Measurements from ENCODE around the gene SHC4. TPM values are rescaled to one million over a fixed set of nuclear protein-coding genes. Genes with fewer than 3 reads are reported as not detected.

The SHC4 gene
- polyA plus RNA-seq, 1 donor from 2014 or later, result 4.5 TPM

DNA sequence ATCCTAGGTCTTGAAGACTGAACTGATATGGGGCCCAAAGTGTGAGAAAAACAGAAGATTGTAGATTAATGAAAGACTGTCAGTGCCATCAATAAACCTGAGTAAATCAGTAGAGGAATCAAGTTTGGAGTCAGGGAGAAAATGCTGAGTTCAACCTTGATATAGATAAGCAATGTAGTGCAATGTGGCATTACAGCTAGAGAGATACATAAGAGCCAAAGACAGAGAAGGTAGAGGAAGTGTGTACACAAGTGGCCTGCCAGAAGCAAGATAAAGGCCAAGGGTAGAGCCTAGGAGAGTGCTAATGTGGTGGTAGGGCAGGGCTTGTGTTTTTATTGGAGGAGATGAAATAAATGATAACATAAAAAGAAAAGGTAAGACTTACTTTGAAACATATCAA, 111.8 kb downstream of the SHC4 start:
- H3K9ac ChIP-seq (ENCODE audit: low read length), result no peak overlapping the region
- H3K36me3 ChIP-seq (ENCODE audit: insufficient read depth, low read length), result no peaks in the 10 kb centered on the region
- no peaks in the 10 kb centered on the region for H3K79me2 ChIP-seq (replicated peaks; ENCODE audit: insufficient read depth, low read length)
- H3K9me2 ChIP-seq (ENCODE audit: insufficient read depth, low read length), result no peaks in the 10 kb centered on the region
- H3K27me3 ChIP-seq (ENCODE audit: insufficient read depth, low read depth, low read length), result no peaks in the 10 kb centered on the region
- no peak overlapping the region for H3K4me3 ChIP-seq (ENCODE audit: low read length)
- H2AFZ ChIP-seq (ENCODE audit: low read depth, low read length), result no peak overlapping the region
- no peaks in the 10 kb centered on the region for H4K20me1 ChIP-seq (ENCODE audit: insufficient read depth)
- no peaks in the 10 kb centered on the region for H3K9me3 ChIP-seq (ENCODE audit: low read length)
- H3F3A ChIP-seq (ENCODE audit: insufficient read depth, low read length, poor library complexity, severe bottlenecking), result no peaks in the 10 kb centered on the region
- H3K27ac ChIP-seq (ENCODE audit: low read length), result no peak overlapping the region
- H3K4me2 ChIP-seq (ENCODE audit: low read length), result no peak overlapping the region
- TF ChIP-seq SMC3 (conservative IDR thresholded peaks at IDR 0.05; ENCODE audit: poor library complexity), result no peak
- TF ChIP-seq, protein P1, sequence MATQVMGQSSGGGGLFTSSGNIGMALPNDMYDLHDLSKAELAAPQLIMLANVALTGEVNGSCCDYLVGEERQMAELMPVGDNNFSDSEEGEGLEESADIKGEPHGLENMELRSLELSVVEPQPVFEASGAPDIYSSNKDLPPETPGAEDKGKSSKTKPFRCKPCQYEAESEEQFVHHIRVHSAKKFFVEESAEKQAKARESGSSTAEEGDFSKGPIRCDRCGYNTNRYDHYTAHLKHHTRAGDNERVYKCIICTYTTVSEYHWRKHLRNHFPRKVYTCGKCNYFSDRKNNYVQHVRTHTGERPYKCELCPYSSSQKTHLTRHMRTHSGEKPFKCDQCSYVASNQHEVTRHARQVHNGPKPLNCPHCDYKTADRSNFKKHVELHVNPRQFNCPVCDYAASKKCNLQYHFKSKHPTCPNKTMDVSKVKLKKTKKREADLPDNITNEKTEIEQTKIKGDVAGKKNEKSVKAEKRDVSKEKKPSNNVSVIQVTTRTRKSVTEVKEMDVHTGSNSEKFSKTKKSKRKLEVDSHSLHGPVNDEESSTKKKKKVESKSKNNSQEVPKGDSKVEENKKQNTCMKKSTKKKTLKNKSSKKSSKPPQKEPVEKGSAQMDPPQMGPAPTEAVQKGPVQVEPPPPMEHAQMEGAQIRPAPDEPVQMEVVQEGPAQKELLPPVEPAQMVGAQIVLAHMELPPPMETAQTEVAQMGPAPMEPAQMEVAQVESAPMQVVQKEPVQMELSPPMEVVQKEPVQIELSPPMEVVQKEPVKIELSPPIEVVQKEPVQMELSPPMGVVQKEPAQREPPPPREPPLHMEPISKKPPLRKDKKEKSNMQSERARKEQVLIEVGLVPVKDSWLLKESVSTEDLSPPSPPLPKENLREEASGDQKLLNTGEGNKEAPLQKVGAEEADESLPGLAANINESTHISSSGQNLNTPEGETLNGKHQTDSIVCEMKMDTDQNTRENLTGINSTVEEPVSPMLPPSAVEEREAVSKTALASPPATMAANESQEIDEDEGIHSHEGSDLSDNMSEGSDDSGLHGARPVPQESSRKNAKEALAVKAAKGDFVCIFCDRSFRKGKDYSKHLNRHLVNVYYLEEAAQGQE (IDR thresholded peaks at IDR 0.05; ENCODE audit: borderline replicate concordance), result no peak
- no peak for TF ChIP-seq MXI1 (conservative IDR thresholded peaks at IDR 0.05; ENCODE audit: poor library complexity, severe bottlenecking)

DNA sequence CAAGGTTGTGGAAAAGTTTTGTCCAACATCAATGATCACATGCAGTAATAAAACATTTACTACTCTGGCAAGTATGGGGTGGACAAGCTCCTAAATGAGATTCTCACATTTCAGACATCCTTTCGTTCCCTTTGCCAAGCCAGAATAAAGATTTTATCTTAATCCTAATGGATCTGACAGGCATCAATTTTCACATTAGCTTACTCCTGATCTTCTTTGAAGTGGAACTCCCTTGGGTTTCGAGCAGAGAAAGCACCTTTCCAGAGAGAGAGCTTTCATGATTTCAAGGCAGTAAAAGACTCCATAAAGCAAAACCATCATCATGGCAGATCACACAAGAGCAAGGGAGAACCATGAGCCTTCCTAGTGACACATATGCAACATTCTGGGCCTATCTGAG, 113.1 kb downstream of the SHC4 start:
- H3K4me2 ChIP-seq (ENCODE audit: low read length), result no peak overlapping the region
- H3K36me3 ChIP-seq (ENCODE audit: insufficient read depth, low read length), result no peaks in the 10 kb centered on the region
- H3K4me3 ChIP-seq (ENCODE audit: low read length), result no peak overlapping the region
- no peak for TF ChIP-seq EP300 (conservative IDR thresholded peaks at IDR 0.05; ENCODE audit: poor library complexity, severe bottlenecking)
- TF ChIP-seq RAD21 (conservative IDR thresholded peaks at IDR 0.05), result no peak
- TF ChIP-seq EZH2 (IDR thresholded peaks at IDR 0.05; ENCODE audit: borderline replicate concordance, insufficient read depth, low read length, poor library complexity, severe bottlenecking), result no peak
- no peak for TF ChIP-seq TAF1 (IDR thresholded peaks at IDR 0.05; ENCODE audit: low read depth)
- no peak for TF ChIP-seq MXI1 (conservative IDR thresholded peaks at IDR 0.05; ENCODE audit: poor library complexity, severe bottlenecking)
- TF ChIP-seq, protein P2, sequence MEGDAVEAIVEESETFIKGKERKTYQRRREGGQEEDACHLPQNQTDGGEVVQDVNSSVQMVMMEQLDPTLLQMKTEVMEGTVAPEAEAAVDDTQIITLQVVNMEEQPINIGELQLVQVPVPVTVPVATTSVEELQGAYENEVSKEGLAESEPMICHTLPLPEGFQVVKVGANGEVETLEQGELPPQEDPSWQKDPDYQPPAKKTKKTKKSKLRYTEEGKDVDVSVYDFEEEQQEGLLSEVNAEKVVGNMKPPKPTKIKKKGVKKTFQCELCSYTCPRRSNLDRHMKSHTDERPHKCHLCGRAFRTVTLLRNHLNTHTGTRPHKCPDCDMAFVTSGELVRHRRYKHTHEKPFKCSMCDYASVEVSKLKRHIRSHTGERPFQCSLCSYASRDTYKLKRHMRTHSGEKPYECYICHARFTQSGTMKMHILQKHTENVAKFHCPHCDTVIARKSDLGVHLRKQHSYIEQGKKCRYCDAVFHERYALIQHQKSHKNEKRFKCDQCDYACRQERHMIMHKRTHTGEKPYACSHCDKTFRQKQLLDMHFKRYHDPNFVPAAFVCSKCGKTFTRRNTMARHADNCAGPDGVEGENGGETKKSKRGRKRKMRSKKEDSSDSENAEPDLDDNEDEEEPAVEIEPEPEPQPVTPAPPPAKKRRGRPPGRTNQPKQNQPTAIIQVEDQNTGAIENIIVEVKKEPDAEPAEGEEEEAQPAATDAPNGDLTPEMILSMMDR (IDR thresholded peaks at IDR 0.05; ENCODE audit: poor library complexity, severe bottlenecking), result no peak
- TF ChIP-seq POLR2AphosphoS5 (IDR thresholded peaks at IDR 0.05), result no peak
- TF ChIP-seq, protein P1 (IDR thresholded peaks at IDR 0.05; ENCODE audit: borderline replicate concordance), result no peak
- no peak for TF ChIP-seq SMC3 (conservative IDR thresholded peaks at IDR 0.05; ENCODE audit: poor library complexity)
- H4K20me1 ChIP-seq (ENCODE audit: insufficient read depth), result no peaks in the 10 kb centered on the region
- H3K27me3 ChIP-seq (ENCODE audit: insufficient read depth, low read depth, low read length), result no peaks in the 10 kb centered on the region
- no peaks in the 10 kb centered on the region for H3K79me2 ChIP-seq (replicated peaks; ENCODE audit: insufficient read depth, low read length)
- no peaks in the 10 kb centered on the region for H3K9me2 ChIP-seq (ENCODE audit: insufficient read depth, low read length)
- no peak overlapping the region for H3K9ac ChIP-seq (ENCODE audit: low read length)
- H3F3A ChIP-seq (ENCODE audit: insufficient read depth, low read length, poor library complexity, severe bottlenecking), result no peaks in the 10 kb centered on the region
- H3K9me3 ChIP-seq (ENCODE audit: low read length), result no peaks in the 10 kb centered on the region
- H3K27ac ChIP-seq (ENCODE audit: low read length), result no peak overlapping the region
- no peak overlapping the region for H2AFZ ChIP-seq (ENCODE audit: low read depth, low read length)
